Mucosa of stomach (tissue), 1 donor: Measurements from ENCODE around the gene IP6K2.

ENCODE experiments used
- H3K27me3 ChIP-seq: one replicate; pipeline ENCODE4 v1.7.0; 2013; ENCODE audit warnings: mild to moderate bottlenecking, low read length; ENCODE audit not compliant: control insufficient read depth, insufficient read depth
- H3K36me3 ChIP-seq: one replicate; pipeline ENCODE4 v1.7.0; 2013; ENCODE audit warnings: low read length; ENCODE audit not compliant: control insufficient read depth, insufficient read depth
- H3K4me1 ChIP-seq: one replicate; pipeline ENCODE4 v1.7.0; 2013; ENCODE audit warnings: mild to moderate bottlenecking, low read length; ENCODE audit not compliant: control insufficient read depth, insufficient read depth
- H3K4me3 ChIP-seq: one replicate; pipeline ENCODE4 v1.7.0; 2013; ENCODE audit warnings: low read length
- H3K9ac ChIP-seq: one replicate; pipeline ENCODE4 v1.7.0; 2013; ENCODE audit warnings: mild to moderate bottlenecking, low read length, moderate library complexity
- H3K9me3 ChIP-seq: one replicate; pipeline ENCODE4 v1.7.0; 2013; ENCODE audit warnings: mild to moderate bottlenecking, low read length, moderate library complexity; ENCODE audit not compliant: control insufficient read depth
- donor health status: Pancreatic carcinoma.

The IP6K2 gene

GRCh38 chr3:48639944-48640606 is 76.9 kb downstream of the IP6K2 start:
- Histone ChIP-seq H3K9ac (no peak overlapping the region), H3K9me3 (no peaks in the 10 kb centered on the region), H3K27me3 (no peaks in the 10 kb centered on the region), H3K36me3 (no peaks in the 10 kb centered on the region), H3K4me1 (peaks cover 10% of the 10 kb centered on the region), H3K4me3 (no peak overlapping the region)
